A549 treated with AZD2906 at 1 μM for 4 hours (cell line): ENCODE data around the gene C19orf81. TPM values are rescaled to one million over a fixed set of nuclear protein-coding genes. Genes with fewer than 3 reads are reported as not detected.

Source experiments
- total RNA-seq: library from RNA; stranded (reverse); fragments of 200-300 nt; extraction: Qiagen RNA extraction; gene quantifications from 5 replicates; pipeline ENCODE4 v1.2.3, GENCODE V29; 2022

C19orf81 gene
- total RNA-seq: 3.5 to 13.4 TPM (median 10.5 TPM) in 5 replicates

DNA sequence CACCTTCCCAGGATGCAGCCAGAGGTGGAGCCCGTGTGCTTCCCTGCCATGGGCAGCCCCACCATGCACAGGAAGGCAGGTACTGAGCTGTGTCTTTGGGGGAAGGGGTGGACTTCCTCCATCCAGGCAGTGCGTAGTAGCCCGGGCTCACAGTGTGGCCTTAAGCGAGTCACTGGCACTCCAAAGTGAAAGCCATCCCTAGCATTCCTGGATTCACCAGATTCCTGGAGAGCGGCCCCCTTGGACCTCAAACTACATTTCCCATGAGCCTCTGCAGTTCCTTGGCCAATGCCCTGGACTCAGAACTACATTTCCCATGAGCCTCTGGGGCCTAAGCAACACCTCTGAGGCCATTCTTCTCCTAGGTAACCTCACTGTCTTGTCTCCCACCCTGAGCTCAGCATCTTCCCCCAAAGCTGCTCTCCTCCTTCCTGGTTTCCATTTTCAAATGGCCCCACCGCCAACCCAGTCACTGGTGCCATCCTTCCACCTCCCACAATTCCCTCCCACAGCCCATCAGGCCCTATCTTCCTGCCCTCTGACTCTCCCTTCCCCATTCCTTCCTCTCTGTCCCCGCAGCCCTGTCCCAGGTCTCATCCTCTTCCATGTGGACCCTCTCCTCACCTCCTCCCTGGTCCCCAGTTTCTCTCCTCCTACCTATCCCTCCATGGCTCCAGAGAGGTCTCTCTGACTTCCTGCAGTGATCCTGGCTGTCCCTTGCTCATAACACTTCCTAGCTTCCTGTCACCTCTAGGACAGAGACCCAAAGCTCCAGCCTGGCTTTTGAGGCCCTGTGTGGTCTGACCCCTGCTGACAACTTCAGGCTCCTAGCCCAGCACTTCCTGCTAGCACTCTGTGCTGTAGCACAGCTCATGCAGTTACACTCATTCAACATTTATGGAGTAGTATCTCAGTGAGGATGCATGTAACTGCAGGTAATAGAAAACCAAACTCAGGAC, at the start of gene C19orf81:
Gene C19orf81, plus strand, starts transcription at position 13 of the 959 bp plus-strand sequence. Its CDS starts 0 bp downstream, at position 13.

GRCh38 chr19:50639121-50640112, 9.8 kb upstream of the C19orf81 start, which contains the start of gene SYT3:
SYT3 (minus strand) TSS chr19:50639881; CDS start chr19:50637411, 2,470 bp downstream.

Other genes with a start within 250 kb of the C19orf81 start
- gene SPIB, start 230.5 kb upstream of the C19orf81 start, total RNA-seq: 0.06 to 0.27 TPM (median 0.24 TPM) in 5 replicates
- gene MYBPC2, start 216.6 kb upstream of the C19orf81 start, total RNA-seq: not detected in 5 replicates
- gene EMC10, start 172.9 kb upstream of the C19orf81 start, total RNA-seq: 113 to 166 TPM (median 158 TPM) in 5 replicates
- 1.4 to 2.3 TPM (median 2.0 TPM) in 5 replicates for gene GARIN5A, start 172.6 kb upstream of the C19orf81 start, total RNA-seq
- 53.8 to 91.0 TPM (median 86.2 TPM) in 5 replicates for gene JOSD2, start 138.3 kb upstream of the C19orf81 start, total RNA-seq
- gene ASPDH, start 135.5 kb upstream of the C19orf81 start, total RNA-seq: not detected in 5 replicates
- gene LRRC4B, start 81.0 kb upstream of the C19orf81 start, total RNA-seq: 0.41 to 0.55 TPM (median 0.44 TPM) in 5 replicates
- 0.39 to 0.63 TPM (median 0.46 TPM) in 5 replicates for gene SYT3, start 9.6 kb upstream of the C19orf81 start, total RNA-seq
- gene SHANK1, start 70.4 kb downstream of the C19orf81 start, total RNA-seq: 0.09 to 0.31 TPM (median 0.17 TPM) in 5 replicates
- 5.9 to 11.1 TPM (median 10.8 TPM) in 5 replicates for gene CLEC11A, start 73.9 kb downstream of the C19orf81 start, total RNA-seq
- not detected in 5 replicates for gene GPR32, start 121.0 kb downstream of the C19orf81 start, total RNA-seq
- not detected in 5 replicates for gene ACP4, start 141.0 kb downstream of the C19orf81 start, total RNA-seq
- 0.09 to 0.29 TPM (median 0.20 TPM) in 5 replicates for gene KLK1, start 174.3 kb downstream of the C19orf81 start, total RNA-seq
- not detected in 5 replicates for gene KLK15, start 184.1 kb downstream of the C19orf81 start, total RNA-seq
- gene KLK3, start 205.5 kb downstream of the C19orf81 start, total RNA-seq: not detected in 5 replicates
- gene KLK2, start 224.0 kb downstream of the C19orf81 start, total RNA-seq: 0.06 to 0.27 TPM (median 0.13 TPM) in 5 replicates